Measurements from ENCODE around the gene ZNF92. TPM values are rescaled to one million over a fixed set of nuclear protein-coding genes. Genes with fewer than 3 reads are reported as not detected.
A peak's percentile ranks its signal among the peaks of the same experiment; 100 is the strongest.
"Not testable (repeated sequence)": the region's sequence is repeated elsewhere in the genome, so short reads cannot be mapped to it uniquely, and the experiment has no call there.

Gene ZNF92
- 10 to 100 TPM; 20.6 to 30.7 (median 29.4) TPM for polyA plus RNA-seq (ENCODE audit: insufficient read length in 4 of 4)

- peak; percentile 87 to 95 (median 92) for DNase-seq (ENCODE audit: low read depth in 4 of 4, low spot score in 3 of 4)
Measured at GRCh38 chr7:65373608-65374351, at the start of gene ZNF92. ZNF92 (plus strand) TSS chr7:65373855; CDS start chr7:65373998, 143 bp downstream.

- no peak for DNase-seq (ENCODE audit: low read depth in 4 of 4, low spot score in 3 of 4)
Measured at GRCh38 chr7:65325793-65326432, 47.7 kb upstream of the ZNF92 start.

GRCh38 chr7:65338346-65338745 lies 35.3 kb upstream of the ZNF92 start:
- DNase-seq (ENCODE audit: low read depth in 4 of 4, low spot score in 3 of 4), result no peak

- no peak for DNase-seq (ENCODE audit: low read depth in 4 of 4, low spot score in 3 of 4)
Measured at GRCh38 chr7:65339257-65339656, 34.4 kb upstream of the ZNF92 start.

- no peak for DNase-seq (ENCODE audit: low read depth in 4 of 4, low spot score in 3 of 4)
Measured at GRCh38 chr7:65342723-65343629, 30.7 kb upstream of the ZNF92 start.

GRCh38 chr7:65344541-65344940 lies 29.1 kb upstream of the ZNF92 start:
- not testable (repeated sequence) for DNase-seq (ENCODE audit: low read depth in 4 of 4, low spot score in 3 of 4)

- DNase-seq (ENCODE audit: low read depth in 4 of 4, low spot score in 3 of 4), result no peak
Measured at GRCh38 chr7:65354263-65354662, 19.4 kb upstream of the ZNF92 start.

GRCh38 chr7:65369843-65370242 lies 3.8 kb upstream of the ZNF92 start:
- DNase-seq (ENCODE audit: low read depth in 4 of 4, low spot score in 3 of 4), result no peak

- no peak for DNase-seq (ENCODE audit: low read depth in 4 of 4, low spot score in 3 of 4)
Measured at GRCh38 chr7:65371468-65371867, 2.2 kb upstream of the ZNF92 start.

GRCh38 chr7:65379318-65379717 lies 5.7 kb downstream of the ZNF92 start:
- DNase-seq (ENCODE audit: low read depth in 4 of 4, low spot score in 3 of 4), result no peak

- DNase-seq (ENCODE audit: low read depth in 4 of 4, low spot score in 3 of 4), result no peak
Measured at GRCh38 chr7:65381742-65382141, 8.1 kb downstream of the ZNF92 start.

- DNase-seq (ENCODE audit: low read depth in 4 of 4, low spot score in 3 of 4), result no peak
Measured at GRCh38 chr7:65382452-65382851, 8.8 kb downstream of the ZNF92 start.

GRCh38 chr7:65387891-65388290 lies 14.2 kb downstream of the ZNF92 start:
- no peak for DNase-seq (ENCODE audit: low read depth in 4 of 4, low spot score in 3 of 4)

GRCh38 chr7:65390588-65390987 lies 16.9 kb downstream of the ZNF92 start:
- no peak for DNase-seq (ENCODE audit: low read depth in 4 of 4, low spot score in 3 of 4)

- no peak for DNase-seq (ENCODE audit: low read depth in 4 of 4, low spot score in 3 of 4)
Measured at GRCh38 chr7:65397730-65398142, 24.1 kb downstream of the ZNF92 start.

- not testable (repeated sequence) for DNase-seq (ENCODE audit: low read depth in 4 of 4, low spot score in 3 of 4)
Measured at GRCh38 chr7:65398671-65399070, 25.0 kb downstream of the ZNF92 start.

GRCh38 chr7:65399101-65399500 lies 25.4 kb downstream of the ZNF92 start:
- DNase-seq (ENCODE audit: low read depth in 4 of 4, low spot score in 3 of 4), result not testable (repeated sequence)

GRCh38 chr7:65404020-65404419 lies 30.4 kb downstream of the ZNF92 start:
- DNase-seq (ENCODE audit: low read depth in 4 of 4, low spot score in 3 of 4), result no peak

GRCh38 chr7:65406706-65407105 lies 33.1 kb downstream of the ZNF92 start:
- DNase-seq (ENCODE audit: low read depth in 4 of 4, low spot score in 3 of 4), result not testable (repeated sequence)

GRCh38 chr7:65409363-65409762 lies 35.7 kb downstream of the ZNF92 start:
- no peak for DNase-seq (ENCODE audit: low read depth in 4 of 4, low spot score in 3 of 4)

GRCh38 chr7:65411249-65411648 lies 37.6 kb downstream of the ZNF92 start:
- DNase-seq (ENCODE audit: low read depth in 4 of 4, low spot score in 3 of 4), result no peak
